Stomach (tissue), 19 donors: Measurements from ENCODE around the gene GLB1L3. TPM values are rescaled to one million over a fixed set of nuclear protein-coding genes. Genes with fewer than 3 reads are reported as not detected.

Source experiments
- DNase-seq, 2 donors: peaks; one replicate each; pipeline versions ENCODE4 v3.0.0 to v3.0.0-alpha.2; 2013 to 2019
- H3K27ac ChIP-seq, 5 donors: fragments of 200-600 bp in 4 of 5; sonication (generic) in 4 of 5; one replicate each; pipeline ENCODE4 v1.5.1; 2013 to 2019; ENCODE audit warnings: mild to moderate bottlenecking in 1 of 5, moderate library complexity in 1 of 5
- H3K27me3 ChIP-seq, 3 donors: fragments of 200-600 bp; sonication (generic); one replicate each; pipeline ENCODE4 v1.5.1; 2017 to 2019; ENCODE audit warnings: mixed run types in 1 of 3
- H3K36me3 ChIP-seq, 4 donors: fragments of 200-600 bp; sonication (generic); 1 replicate in 3 of 4; 2 replicates in 1 of 4; pipeline ENCODE4 v1.5.1; 2016 to 2019
- H3K4me1 ChIP-seq, 4 donors: fragments of 200-600 bp; sonication (generic); one replicate each; pipeline ENCODE4 v1.5.1; 2016 to 2019
- H3K4me3 ChIP-seq, 4 donors: fragments of 200-600 bp; sonication (generic) in 3 of 4; one replicate each; pipeline ENCODE4 v1.5.1; 2016 to 2019; ENCODE audit warnings: mild to moderate bottlenecking in 1 of 4
- H3K9me3 ChIP-seq, 4 donors: fragments of 200-600 bp; sonication (generic); one replicate each; pipeline ENCODE4 v1.5.1; 2016 to 2019
- EP300 ChIP-seq: sonication (generic); formaldehyde crosslinking; IDR thresholded peaks from one replicate; pipeline ENCODE4 v1.6.1; 2017; ENCODE audit warnings: antibody characterized with exemption
- POLR2A ChIP-seq, 4 donors: fragments of 450-650 bp; IDR thresholded peaks; one replicate each; pipeline ENCODE4 v1.6.1; 2016; ENCODE audit warnings: antibody characterized with exemption in 4 of 4, control low read depth in 2 of 4, mild to moderate bottlenecking in 1 of 4, moderate library complexity in 1 of 4
- POLR2AphosphoS5 ChIP-seq, 3 donors: sonication (generic); formaldehyde crosslinking; IDR thresholded peaks; one replicate each; pipeline ENCODE4 v1.6.1; 2016; ENCODE audit warnings: antibody characterized with exemption in 3 of 3
- WGBS, 5 donors: extraction: QIAGEN DNeasy Blood & Tissue Kit in 3 of 5; methylation state at CpG; one replicate each; pipeline versions ENCODE4 v1.1.5 to v1.1.7; 2013 to 2018; 5-methylcytosine and 5-hydroxymethylcytosine counted together
- intact Hi-C: fragments of 100-400 bp; cut with DNase I; formaldehyde crosslinking; loops from one replicate; pipeline ENCODE4 v1.15.1; 2023; ENCODE audit warnings: low total_unique reads
- long read RNA-seq, 10 donors: transcript quantifications; one replicate each; lab custom pipeline, GENCODE V29; 2026
- polyA plus RNA-seq, 3 donors: library from polyadenylated mRNA; stranded (reverse); fragments of 200-250 nt; gene quantifications; one replicate each; pipeline ENCODE4 v1.2.3, GENCODE V29; 2013
- total RNA-seq, 5 donors: library from RNA; depleted of rRNA; stranded (reverse); fragments of >200 nt; gene quantifications; one replicate each; pipeline versions ENCODE4 v1.1.0 to v1.2.3, GENCODE V29; 2014 to 2016
- TF ChIP-seq, protein P1 (sequence below), 7 experiments: fragments of 450-650 bp in 4 of 7; fragments of 200-600 bp in 3 of 7; sonication (generic) in 3 of 7; IDR thresholded peaks; one replicate each; pipeline ENCODE4 v1.5.1; 2016 to 2019; ENCODE audit warnings: antibody characterized with exemption in 7 of 7, control low read depth in 2 of 7, mild to moderate bottlenecking in 1 of 7
- donor health status: healthy with polysubstance abuse.
- donor health status: Bipolar disorder and iron deficiency.
- donor health status: healthy.

GLB1L3 gene, protein sequence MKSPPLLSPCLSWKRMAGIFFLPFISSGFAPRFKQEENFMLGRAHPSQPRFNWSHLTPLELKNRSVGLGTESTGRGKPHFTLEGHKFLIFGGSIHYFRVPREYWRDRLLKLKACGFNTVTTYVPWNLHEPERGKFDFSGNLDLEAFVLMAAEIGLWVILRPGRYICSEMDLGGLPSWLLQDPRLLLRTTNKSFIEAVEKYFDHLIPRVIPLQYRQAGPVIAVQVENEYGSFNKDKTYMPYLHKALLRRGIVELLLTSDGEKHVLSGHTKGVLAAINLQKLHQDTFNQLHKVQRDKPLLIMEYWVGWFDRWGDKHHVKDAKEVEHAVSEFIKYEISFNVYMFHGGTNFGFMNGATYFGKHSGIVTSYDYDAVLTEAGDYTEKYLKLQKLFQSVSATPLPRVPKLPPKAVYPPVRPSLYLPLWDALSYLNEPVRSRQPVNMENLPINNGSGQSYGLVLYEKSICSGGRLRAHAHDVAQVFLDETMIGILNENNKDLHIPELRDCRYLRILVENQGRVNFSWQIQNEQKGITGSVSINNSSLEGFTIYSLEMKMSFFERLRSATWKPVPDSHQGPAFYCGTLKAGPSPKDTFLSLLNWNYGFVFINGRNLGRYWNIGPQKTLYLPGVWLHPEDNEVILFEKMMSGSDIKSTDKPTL
- not detected for total RNA-seq
- polyA plus RNA-seq = under 1 TPM in 1 of 3 donors, not detected in 2; 0.08 TPM
- long read RNA-seq, donor 1 = 0 reads
- long read RNA-seq, donor 2 = 0 reads
- long read RNA-seq, donor 3 = 0 reads
- long read RNA-seq, donor 4 = 0 reads
- long read RNA-seq, donor 5 = 0 reads
- long read RNA-seq, donor 6 = 0 reads
- long read RNA-seq, donor 7 = 0 reads
- long read RNA-seq, donor 8 = 0 reads
- long read RNA-seq, donor 9 = 0 reads
- long read RNA-seq, donor 10 = 0 reads

DNA sequence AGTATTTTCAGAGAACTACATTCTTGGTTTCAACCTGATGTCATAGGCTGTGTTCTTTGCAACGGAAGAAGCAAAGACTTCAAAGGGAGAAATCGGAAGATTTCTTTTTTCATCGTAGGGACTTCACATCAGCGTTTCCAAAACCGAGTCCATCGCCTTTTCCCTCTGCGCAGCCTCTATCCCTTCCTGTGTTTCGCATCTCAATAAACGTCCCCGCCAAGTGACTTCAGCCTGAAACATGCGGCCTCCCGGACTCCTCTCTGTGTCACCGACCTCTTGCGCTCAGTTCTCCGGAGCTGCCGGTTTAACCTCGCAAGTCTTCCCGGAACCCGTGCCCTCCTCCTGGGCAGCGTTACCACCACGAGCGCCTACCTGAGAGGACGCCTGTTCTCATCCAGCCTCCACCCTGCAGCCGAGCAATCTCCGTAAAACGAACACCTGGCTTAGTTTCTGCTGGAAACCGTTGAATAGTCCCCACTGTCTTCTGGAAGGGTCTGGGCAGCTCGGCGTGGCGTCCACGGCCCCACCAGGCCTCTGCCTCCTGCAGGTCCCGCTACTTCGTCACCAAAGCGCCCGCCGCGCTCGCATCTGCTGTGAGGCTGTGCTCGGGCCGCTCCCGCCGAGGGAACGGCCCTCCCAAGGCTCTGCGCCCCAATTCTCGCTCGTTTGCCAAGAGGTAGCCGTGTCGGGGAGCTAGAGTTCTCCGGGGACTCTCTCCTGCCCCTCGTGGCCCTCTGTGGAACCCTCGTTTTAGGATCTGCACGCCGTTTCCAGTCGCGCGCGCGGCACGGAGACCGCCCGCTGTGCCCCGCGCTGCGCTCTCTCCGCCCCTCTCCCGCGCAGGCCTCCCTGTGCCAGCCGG is at the start of gene GLB1L3:
GLB1L3 (plus strand) TSS at position 846 of the 862 bp plus-strand sequence. CDS start 362 bp downstream, outside the sequence.
- DNase-seq = peak in 1 of 2 donors; percentile 61
- WGBS, 5 donors = 1 to 4% (median 3%) methylated on average over 52 to 68 of the region's 68 CpGs

GRCh38 chr11:134226806-134227325 is 49.3 kb upstream of the GLB1L3 start:
- H3K36me3 ChIP-seq = peaks cover 0 to 6% (median 2%) of the 10 kb centered on the region in 4 donors
- TF ChIP-seq POLR2AphosphoS5 (IDR thresholded peaks at IDR 0.05) = no peak
- TF ChIP-seq EP300 = no peak
- no peak for TF ChIP-seq POLR2A (IDR thresholded peaks at IDR 0.05)
- TF ChIP-seq, protein P1, sequence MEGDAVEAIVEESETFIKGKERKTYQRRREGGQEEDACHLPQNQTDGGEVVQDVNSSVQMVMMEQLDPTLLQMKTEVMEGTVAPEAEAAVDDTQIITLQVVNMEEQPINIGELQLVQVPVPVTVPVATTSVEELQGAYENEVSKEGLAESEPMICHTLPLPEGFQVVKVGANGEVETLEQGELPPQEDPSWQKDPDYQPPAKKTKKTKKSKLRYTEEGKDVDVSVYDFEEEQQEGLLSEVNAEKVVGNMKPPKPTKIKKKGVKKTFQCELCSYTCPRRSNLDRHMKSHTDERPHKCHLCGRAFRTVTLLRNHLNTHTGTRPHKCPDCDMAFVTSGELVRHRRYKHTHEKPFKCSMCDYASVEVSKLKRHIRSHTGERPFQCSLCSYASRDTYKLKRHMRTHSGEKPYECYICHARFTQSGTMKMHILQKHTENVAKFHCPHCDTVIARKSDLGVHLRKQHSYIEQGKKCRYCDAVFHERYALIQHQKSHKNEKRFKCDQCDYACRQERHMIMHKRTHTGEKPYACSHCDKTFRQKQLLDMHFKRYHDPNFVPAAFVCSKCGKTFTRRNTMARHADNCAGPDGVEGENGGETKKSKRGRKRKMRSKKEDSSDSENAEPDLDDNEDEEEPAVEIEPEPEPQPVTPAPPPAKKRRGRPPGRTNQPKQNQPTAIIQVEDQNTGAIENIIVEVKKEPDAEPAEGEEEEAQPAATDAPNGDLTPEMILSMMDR (IDR thresholded peaks at IDR 0.05) = no peak
- H3K27me3 ChIP-seq = no peaks in the 10 kb centered on the region
- intact Hi-C loops = no loop called here
- 77 to 92% (median 87%) methylated on average over 5 of the region's 5 CpGs for whole genome bisulfite sequencing, 5 donors
- peaks cover 20 to 76% (median 41%) of the 10 kb centered on the region in 4 donors for H3K4me1 ChIP-seq
- peak overlapping the region in 1 of 4 donors; percentile 94 for H3K4me3 ChIP-seq
- H3K9me3 ChIP-seq = no peaks in the 10 kb centered on the region
- no peak overlapping the region for H3K27ac ChIP-seq
- no peak for DNase-seq

More for the DNA sequence above, at the start of gene GLB1L3:
- Histone ChIP-seq H3K27ac (no peak within 1 kb of the TSS), H3K27me3 (peaks cover 19 to 89% (median 63%) of the 10 kb centered on the region in 3 donors), H3K4me3 (peak within 1 kb of the TSS; percentile 27 to 56 (median 37)), H3K36me3 (no peaks in the 10 kb centered on the region), H3K4me1 (peaks cover 18 to 22% (median 21%) of the 10 kb centered on the region in 4 donors), H3K9me3 (peaks cover 0 to 7% (median 0%) of the 10 kb centered on the region in 4 donors)
- intact Hi-C loops = no loop called here
- TF ChIP-seq, protein P1 (IDR thresholded peaks at IDR 0.05) = peak in 1 of 7 experiments; percentile 6
- TF ChIP-seq POLR2A (IDR thresholded peaks at IDR 0.05) = no peak
- TF ChIP-seq EP300 = no peak
- no peak for TF ChIP-seq POLR2AphosphoS5 (IDR thresholded peaks at IDR 0.05)

GRCh38 chr11:134228625-134229024 is 47.6 kb upstream of the GLB1L3 start:
- H3K4me1 ChIP-seq = peaks cover 12 to 74% (median 45%) of the 10 kb centered on the region in 4 donors
- 79 to 90% (median 85%) methylated on average over 6 of the region's 6 CpGs for WGBS, 5 donors
- H3K27ac ChIP-seq = no peak overlapping the region
- H3K9me3 ChIP-seq = no peaks in the 10 kb centered on the region
- peak in 1 of 2 donors; percentile 41 for DNase-seq
- no peak for TF ChIP-seq EP300
- no peak for TF ChIP-seq POLR2AphosphoS5 (IDR thresholded peaks at IDR 0.05)
- H3K4me3 ChIP-seq = no peak overlapping the region
- peaks cover 0 to 6% (median 2%) of the 10 kb centered on the region in 4 donors for H3K36me3 ChIP-seq
- intact Hi-C loops = no loop called here
- no peaks in the 10 kb centered on the region for H3K27me3 ChIP-seq

- Histone ChIP-seq H3K4me3 (no peak overlapping the region), H3K27me3 (no peaks in the 10 kb centered on the region), H3K27ac (no peak overlapping the region), H3K4me1 (peaks cover 12 to 74% (median 45%) of the 10 kb centered on the region in 4 donors), H3K9me3 (no peaks in the 10 kb centered on the region), H3K36me3 (peaks cover 0 to 6% (median 2%) of the 10 kb centered on the region in 4 donors)
- DNase-seq = no peak
- WGBS, 5 donors = 83 to 88% (median 84%) methylated on average over 6 of the region's 6 CpGs
- TF ChIP-seq, protein P1 (IDR thresholded peaks at IDR 0.05) = no peak
- no peak for TF ChIP-seq EP300
- no peak for TF ChIP-seq POLR2A (IDR thresholded peaks at IDR 0.05)
- no peak for TF ChIP-seq POLR2AphosphoS5 (IDR thresholded peaks at IDR 0.05)
- intact Hi-C loops = no loop called here
These were observed 46.9 kb upstream of the GLB1L3 start for GRCh38 chr11:134229126-134229790.
